CD4-positive, alpha-beta T cell treated with Interleukin-10 for 1 hour (primary cell): ENCODE data around the gene TAC3.
A peak's percentile ranks its signal among the peaks of the same experiment; 100 is the strongest.
"Not testable (repeated sequence)": the region's sequence is repeated elsewhere in the genome, so short reads cannot be mapped to it uniquely, and the experiment has no call there.

Experiments
- DNase-seq: peaks from one replicate; pipeline ENCODE4 v3.0.0-alpha.2; 2020

Gene TAC3

DNA sequence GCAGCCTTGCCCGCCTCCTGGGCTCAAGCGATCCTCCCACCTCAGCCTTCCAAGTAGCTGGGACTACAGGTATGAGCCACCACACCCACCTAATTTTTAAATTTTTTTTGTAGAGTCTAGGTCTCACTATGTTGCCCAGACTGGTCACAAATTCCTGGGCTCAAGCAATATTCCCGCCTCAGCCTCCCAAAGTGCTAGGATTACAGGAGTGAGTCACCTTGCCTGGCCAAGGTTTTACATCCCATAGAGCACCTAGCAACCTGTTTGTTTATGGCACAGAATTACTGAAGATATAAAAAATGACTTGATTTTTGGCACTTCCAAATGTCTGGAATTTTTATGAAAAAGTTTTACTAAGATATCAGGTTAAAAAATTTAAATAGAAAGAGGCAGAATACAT is 17.1 kb upstream of the TAC3 start:
- no peak for DNase-seq

DNA sequence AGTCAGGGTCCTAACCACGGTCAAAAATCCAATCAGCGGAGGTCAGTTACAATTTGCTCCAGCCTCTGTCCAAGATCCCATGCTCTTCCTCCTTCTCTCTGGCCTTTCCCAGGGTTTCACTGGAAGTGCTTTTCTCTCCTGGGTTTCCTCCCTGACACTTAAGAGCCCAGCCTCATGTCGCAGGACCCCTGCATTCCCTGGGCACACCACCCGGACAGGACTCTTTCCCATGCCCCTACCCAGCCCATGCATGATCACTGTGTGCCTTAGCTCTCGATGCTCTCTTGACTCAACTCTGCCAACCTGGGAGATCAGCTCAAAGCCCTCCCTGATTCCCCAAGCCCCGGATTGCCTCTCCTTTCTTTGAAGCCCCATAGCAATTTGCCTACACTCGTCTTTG is 15.5 kb upstream of the TAC3 start:
- DNase-seq: no peak

DNA sequence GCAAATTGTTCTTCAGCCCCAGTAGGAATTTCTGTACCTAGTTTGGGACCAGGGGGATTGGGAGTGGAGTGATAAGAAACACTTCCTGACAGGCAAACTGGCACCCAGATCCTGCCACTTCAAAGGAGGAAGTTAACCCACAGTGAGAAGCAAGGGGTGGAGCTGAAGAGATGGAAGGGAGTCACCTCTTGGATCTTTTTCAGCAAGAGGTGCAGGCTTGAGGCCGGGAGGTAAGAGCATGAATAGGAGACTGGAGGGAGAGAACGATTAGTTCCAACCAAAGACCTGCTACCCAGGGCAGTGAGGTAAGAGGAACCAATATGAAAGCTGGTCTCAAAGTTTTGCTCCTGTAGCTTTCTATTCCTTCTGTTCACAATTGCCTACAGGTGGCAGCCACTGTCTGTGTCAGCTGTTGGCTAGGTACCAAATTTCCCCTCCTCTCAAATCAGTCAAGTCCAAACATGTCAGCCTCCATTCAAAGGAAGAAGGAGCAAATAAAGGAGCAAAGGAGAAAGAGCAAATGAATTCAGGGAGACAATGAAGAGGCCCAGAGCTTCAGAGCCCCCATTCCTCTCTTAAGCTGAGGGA is 14.9 kb upstream of the TAC3 start:
- peak; percentile 21 for DNase-seq

DNA sequence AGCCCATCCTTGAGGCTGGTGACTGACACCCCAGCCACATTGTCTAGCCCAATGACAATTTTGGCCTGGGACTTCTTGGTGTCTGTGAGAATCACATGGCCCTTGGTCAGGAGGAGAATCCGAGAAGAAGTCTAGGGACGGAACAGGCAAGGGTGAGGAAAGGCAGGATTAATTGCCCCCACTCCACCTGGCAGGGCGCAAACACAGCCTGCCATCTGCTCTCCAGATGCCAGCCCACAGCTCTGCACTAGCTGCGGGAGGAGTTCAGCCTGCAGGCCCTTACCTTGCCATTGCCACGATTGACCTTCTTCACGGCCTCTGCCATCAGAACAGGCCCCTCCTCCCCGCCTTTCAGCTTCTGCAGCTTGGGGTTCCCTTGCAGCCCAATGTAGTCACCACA is 13.1 kb upstream of the TAC3 start:
- DNase-seq: no peak

DNA sequence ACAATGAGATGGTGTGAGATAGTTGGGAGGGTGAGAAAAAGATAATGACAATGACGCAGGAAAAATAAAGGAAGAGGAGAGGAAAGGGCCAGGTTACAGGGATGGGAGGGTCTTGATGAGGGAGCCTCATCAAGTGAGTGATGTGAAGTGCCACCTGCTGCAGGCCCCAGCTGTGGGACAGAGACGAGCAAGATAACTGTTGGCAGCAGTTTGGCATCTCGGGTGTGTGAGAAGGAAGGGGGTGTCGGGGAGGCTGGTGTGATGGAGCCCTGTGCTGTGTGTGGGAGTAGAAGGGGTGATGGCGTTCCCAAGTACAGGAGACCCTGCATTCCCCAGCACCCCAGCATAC is 11.4 kb upstream of the TAC3 start:
- DNase-seq: no peak

DNA sequence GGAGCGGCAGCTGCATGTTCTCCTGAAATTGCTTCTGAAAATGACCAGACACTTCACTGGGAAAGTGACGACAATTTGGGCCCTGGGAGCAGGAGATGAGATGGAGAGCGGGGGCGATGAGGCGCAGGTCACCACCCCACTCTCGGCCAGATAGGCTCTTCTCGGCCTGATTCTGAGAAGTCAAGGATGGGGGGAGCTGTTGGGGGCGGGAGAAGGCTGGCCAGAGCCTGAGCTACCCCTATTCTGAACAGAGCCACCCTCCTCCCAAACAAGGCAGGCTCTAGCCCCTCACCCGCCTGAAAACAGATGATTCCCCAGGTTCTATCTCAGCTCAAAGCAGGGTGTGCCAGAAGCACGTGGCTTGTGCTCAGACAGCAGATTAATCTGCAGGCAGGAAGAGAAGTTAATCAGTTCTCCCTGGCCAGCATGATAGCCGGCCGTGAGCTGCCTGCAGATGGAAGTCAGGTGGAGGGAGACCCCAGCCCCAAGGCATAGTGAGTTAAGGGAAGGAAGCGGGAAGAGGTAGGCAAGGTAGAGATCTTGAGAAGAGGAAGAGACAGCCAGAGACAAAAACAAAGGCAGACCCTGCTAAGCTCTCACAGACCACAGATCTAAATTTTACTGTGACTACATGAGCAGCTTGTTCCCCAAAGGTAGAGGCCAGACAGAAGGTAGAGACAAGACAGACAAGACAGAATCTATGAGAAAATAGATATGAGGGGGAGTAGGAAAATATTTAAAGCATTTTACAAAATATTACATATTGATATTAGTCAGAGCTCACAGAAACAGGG is 10.9 kb upstream of the TAC3 start:
- no peak for DNase-seq

DNA sequence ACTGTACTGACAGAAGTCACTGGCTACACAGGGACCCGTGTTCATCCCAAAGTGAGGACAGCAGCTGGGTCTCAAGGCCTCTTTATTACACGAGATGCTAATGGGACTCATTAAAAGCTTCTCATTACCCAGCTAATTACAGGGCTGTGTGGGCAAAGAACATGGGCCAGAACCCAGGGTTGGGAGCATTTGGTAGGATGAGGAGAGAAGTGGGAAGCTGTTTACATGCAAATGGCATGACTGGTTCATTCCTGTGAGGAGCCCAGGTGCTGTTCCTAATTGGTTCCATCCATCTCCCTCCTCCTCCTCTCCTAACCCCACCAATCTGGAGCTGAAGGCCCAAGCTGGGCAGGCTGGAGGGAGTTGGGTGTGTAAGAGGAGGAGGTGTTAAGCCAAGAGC is 8.9 kb upstream of the TAC3 start:
- no peak for DNase-seq

DNA sequence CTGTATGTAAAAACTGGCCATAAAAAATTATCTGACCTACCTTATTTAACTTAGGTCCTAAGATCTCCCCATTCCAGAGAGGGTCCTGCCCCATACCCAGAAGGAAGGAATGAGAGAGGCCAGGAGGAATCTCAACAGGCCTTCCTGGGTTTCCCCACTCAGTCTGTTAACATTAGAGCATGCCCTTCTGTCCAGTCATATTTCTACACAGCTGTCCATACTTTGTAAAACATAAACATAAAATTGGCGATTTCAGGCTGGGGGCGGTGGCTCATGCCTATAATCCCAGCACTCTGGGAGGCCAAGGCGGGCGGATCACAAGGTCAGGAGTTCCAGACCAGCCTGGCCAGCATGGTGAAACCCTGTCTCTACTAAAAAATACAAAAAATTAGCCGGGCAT is 6.0 kb upstream of the TAC3 start:
- not testable (repeated sequence) for DNase-seq

DNA sequence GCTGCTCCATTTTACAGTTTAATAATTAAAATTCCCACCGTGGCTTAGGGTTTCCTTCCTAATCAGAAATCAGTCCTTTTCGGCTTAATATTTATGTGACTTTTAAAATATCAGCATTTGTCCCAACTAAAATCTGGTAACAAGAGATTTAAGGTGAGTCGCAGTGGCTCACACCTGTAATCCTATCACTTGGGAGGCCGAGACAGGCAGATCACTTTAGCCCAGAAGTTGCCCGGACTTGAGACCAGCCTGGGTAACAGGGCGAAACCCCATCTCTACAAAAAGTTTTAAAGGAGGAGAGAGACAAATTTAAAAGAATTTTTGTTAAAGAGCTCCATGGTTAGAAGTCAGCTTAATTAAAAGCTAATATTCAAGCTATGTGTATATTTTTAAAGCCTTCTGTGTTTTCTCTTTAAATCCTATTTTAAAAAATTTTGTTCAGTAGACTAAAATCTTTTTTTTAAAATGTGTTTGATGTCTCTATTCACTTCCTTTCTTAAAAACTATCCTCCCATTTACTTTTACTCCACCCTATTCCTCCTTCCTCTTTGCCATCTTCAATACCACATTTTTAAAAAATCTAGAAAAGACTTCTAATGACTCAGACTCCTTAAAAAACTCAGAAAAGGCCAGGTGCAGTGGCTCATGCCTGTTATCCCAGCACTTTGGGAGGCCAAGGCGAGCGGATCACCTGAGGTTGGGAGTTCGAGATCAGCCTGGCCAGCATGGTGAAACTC is 3.8 kb upstream of the TAC3 start:
- DNase-seq: no peak

DNA sequence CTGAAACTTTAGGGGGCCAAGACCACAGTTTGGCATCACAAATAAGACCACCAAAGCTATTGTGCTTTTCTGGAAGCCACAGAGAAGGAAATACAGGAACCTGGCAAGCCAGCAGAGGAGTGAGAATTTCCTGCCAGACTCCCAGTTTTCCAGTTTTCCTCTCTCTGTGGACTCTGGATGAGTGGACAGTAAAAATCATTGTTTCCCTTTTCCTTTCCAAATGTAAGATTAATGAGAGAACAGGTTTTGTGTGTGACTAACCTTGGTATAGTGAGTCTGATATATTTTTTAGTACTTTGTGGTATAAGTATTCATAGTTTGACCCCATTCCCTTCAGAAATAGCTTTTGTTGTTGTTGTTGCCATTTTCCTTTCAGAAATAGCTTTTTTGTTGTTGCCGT is 2.6 kb upstream of the TAC3 start:
- DNase-seq: no peak

DNA sequence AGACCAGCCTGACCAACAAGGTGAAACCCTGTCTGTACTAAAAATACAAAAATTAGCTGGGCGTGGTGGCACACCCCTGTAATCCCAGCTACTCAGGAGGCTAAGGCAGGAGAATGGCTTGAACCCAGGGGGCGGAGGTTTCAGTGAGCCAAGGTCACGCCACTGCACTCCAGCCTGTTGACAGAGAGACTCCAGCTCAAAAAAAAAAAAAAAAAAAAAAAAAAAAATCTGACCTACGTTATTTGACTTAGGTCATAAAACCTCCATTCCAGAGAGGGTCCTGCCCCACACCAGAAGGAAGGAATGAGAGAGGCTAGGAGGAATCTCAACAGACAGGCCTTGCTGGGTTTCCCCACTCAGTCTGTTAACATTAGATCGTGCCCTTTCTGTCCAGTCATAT is 2.0 kb upstream of the TAC3 start:
- DNase-seq: not testable (repeated sequence)

DNA sequence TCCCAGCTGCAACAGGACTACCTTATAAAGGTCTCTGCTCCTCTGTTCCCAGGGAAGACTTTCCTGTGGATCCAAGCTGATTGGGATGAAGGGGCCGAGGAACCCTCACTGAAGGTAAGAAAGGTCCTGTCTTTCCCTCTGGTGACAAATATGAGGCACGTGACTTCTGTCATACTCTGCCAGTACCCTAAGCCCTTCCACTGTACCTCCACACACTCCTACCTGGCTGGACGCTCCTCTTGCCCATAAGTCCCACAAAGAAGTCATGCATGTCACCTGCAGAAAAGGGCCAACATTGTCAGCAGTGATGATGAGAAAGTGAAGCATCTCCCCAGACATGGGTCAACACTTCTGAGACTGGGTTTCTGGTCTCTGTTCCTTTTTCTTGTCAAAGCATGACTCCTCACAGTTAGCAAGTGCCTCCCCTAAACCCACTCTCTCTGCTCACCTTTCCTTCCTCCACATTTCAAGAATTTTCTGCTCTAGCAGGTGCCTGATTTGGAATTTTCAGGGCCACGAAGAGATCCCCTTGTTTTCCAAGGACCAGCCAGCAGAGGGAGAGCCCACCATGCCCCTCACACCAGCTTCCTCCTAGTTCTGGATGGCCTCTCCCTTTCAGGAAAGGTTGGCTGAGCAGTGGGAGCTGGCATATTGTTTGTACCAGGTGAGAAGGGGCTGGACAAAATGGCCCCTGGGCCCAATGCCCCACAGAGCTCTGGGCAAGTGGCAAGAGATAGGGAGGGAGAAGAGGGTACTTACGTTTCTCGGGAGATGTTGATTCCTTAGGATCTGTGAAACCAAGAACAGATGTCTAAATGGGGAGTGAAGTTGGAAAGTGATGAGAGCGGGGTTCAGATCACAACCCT is 3.5 kb downstream of the TAC3 start:
- no peak for DNase-seq

DNA sequence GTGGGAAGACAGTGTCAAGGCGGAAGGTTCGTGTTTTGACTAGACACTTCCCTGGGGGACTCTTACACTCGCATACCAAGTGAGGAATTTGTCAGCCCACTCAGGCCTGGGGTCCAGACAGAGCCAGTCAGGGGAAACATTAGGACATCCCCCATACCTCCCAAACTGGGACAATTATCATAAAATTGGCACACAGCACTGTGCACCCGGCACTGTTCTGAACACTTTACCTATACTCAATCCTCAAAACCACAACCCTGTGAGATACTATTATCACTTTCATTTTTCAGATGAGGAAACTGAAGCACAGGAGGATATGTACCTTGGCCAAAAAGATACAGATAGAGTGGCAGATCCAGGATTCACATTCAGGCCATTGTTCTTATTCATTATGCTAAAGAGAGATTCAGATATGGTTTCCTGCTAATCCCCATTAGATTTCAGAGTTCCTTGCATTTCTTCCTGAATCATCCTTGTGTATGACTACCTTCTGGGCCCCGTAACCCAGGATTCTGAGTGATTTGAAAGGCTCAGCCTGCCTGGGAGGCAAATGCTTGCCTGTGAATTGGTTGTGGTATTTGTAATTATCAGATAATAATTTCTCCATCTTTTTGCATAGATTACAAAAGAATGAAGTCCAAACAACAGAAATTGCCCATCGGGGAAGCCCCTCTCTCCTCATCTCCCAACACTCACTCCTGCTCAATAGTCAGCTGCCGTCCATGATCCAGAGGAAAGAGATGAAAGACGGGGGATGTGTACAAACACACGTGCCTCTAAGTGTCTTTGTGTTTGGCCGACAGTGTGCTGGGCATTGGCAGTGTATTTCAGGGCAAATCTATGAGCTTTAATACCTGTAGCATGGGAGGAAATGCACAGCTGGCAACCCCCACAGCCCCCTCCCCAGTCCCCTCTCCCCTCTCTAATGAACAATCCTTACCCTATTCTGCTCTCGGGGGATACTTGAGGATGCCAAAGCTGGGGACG is 4.6 kb downstream of the TAC3 start:
- peak; percentile 40 for DNase-seq

DNA sequence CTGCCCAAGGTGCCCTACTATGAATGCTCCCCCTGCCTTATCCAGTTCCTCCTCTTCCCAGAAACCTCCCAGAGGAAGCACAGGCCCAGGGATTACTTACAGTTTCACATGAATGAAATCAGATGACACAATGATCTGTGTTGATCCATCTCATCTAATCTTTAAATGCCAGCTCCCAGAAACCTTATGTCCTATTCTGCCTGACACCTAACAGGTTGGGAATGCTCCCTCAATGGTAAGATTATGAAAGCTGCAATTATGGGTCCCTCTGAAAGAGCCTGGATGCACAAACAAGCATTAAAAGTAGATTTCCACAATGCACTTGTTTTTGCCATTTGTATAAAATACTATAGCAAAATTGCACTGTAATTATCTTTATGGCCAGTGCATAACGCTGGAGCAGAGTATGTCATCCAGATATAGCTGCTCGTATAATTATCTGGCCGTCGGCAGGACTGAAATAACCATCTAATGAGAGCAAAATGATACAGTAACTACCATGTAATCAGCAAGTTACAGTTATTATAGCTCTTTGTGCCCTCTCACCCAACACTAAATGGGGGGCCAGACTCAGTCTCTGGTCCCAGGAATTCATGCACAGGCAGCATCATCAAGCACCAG is 5.6 kb downstream of the TAC3 start:
- no peak for DNase-seq

DNA sequence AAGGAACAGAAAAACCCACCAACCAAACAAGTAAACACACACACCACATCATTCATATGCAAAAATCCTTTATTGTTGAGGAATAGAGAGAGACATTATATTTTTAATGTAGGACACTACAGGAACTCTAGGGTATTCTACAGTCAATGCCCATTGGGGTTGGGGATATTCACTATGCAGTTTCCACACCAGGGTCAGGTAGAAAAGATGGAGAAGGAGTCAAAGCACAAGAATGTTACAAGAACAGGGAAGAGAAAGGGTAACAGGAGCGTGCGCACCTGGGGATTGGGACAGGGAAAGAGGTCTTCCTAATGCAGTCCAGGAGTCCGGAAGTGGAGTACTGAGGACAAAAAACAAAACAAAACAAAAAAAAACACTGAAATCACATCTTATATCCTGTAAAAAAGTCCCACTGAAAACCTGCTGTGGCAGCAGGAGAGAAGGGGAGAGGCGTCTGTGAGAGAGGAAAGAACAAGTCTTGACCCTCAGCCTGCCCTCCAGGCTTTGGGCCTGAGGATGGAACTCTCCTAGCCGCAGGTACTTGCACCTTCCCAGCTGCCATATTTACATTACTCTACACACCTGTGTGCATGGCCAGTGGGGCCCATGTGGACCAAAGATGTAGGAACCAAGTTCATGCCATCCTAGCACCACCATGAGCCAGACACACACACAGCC is 6.2 kb downstream of the TAC3 start:
- no peak for DNase-seq

DNA sequence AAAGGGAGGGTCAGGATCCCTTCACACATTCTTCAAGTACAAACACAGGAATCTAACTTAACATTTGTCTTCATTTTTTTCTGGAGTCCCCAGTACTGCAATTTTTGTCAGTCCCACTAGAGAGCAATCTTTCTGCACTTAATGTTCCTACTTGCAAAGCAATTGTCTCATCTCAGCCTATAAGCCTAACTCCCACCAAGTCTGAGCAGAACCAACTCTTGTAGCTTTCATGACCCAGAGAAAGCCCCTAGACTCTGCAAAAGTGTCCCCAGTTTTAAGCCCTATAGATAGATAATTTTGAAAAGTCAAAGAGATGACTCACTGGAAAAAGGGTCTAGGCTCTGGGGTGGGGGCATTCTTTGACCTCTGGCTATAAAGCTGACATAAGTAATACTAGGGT is 8.2 kb downstream of the TAC3 start:
- DNase-seq: peak; percentile 71

DNA sequence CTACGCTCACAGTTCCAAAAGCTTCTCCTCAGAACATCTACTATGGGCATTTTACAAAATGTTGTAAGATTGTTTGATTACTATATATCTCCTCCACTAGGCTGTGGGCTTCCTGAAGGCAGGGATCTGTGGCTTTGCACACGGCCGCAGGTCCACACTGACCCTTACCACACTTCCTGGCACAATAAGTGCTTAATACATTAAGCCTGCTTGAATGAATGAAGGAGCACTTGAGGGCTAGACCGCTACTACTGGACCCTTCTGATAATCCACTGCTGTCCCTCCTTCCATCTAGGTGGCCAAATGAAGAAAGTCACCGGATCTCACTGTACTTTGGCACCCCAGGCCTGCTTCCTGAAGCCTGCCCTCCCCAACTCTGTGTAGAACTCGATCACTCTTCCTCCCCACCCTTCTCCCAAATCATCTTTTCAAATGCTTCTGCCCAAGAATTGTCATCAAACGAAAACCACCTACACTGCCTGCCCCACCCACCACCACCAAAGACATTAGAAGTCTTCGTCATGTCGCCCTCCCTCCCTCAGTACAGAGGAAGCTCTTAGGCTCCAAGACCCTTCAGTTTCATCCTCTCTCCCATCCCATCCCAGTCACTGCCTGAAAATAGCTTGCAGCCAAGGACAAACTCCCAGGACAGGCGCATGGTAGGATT is 9.4 kb downstream of the TAC3 start:
- peak; percentile 26 for DNase-seq

DNA sequence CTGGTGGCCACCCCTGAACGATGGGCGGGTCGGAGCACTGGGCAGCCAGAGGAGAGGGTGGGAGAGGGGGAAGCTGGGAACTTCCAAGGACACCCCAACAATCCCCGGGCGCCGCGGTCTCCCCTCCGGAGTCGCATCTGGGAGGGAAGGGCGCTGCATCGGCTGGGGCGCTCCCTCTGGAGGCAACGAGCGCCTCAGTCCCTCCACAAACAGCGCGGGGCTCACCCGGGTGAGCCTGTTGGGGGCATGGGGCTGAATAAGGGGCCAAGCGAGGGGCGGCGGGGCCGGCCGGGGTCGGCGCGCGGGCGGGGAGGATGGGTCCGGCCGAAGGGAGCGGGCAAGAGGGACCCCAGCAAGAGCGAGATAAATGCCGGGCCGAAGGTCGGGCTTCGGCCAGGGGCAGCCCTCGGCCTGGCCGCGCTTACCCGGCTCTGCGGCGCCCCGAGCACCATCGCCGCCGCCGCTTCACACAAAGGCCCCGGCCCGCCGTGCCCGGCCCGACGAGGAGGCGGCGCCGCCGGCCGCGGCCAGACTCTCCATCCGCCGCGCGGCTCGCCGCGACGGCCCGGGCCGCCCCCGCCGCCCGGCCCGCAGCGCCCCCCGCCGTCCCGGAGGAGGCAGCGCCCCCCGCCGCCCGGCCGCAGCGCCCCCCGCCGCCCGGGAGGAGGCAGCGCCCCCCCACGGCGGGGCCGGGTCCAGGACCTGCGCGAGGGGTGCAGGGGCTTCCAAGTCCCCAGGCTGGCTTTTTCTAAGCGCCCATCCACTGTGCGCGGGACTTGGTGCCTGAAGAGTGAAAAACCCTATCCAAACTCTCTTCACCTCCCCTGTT is 10.1 kb downstream of the TAC3 start, which contains the start of gene ZBTB39:
Gene ZBTB39 (minus strand): TSS at position 567 of the 829 bp plus-strand sequence. CDS start 1,629 bp downstream, outside the sequence.
- DNase-seq: peak; percentile 75

DNA sequence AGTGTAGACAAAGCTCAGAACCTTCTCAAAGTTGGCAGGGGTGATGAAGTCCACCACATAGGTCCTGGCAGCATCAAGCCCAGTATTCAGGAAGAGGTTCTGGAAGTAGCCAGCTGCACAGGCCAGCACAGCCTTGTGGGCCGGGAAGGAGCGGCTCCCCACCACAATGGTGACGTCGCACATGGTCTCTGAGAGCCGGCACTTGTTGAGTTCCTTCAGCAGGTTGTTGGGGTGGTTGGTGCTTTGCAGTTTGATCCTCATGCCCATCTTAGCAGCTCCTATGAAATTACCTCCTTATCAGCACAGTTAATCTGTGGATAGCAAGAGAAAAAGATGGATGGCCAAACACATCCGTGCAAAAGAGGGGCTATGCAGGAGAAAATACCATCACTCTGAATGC is 11.7 kb downstream of the TAC3 start:
- no peak for DNase-seq
